HG02884 (cell line): ENCODE measurements around the gene ZNF846.
"Not testable (repeated sequence)": the region's sequence is repeated elsewhere in the genome, so short reads cannot be mapped to it uniquely, and the experiment has no call there.

Source experiments
- ATAC-seq: cut with Tn5 transposase; IDR thresholded peaks from one replicate; pipeline ENCODE4 v1.9.1; 2021; ENCODE audit warnings: mild to moderate bottlenecking, moderate library complexity; ENCODE audit not compliant: unreplicated experiment

ZNF846 gene

DNA sequence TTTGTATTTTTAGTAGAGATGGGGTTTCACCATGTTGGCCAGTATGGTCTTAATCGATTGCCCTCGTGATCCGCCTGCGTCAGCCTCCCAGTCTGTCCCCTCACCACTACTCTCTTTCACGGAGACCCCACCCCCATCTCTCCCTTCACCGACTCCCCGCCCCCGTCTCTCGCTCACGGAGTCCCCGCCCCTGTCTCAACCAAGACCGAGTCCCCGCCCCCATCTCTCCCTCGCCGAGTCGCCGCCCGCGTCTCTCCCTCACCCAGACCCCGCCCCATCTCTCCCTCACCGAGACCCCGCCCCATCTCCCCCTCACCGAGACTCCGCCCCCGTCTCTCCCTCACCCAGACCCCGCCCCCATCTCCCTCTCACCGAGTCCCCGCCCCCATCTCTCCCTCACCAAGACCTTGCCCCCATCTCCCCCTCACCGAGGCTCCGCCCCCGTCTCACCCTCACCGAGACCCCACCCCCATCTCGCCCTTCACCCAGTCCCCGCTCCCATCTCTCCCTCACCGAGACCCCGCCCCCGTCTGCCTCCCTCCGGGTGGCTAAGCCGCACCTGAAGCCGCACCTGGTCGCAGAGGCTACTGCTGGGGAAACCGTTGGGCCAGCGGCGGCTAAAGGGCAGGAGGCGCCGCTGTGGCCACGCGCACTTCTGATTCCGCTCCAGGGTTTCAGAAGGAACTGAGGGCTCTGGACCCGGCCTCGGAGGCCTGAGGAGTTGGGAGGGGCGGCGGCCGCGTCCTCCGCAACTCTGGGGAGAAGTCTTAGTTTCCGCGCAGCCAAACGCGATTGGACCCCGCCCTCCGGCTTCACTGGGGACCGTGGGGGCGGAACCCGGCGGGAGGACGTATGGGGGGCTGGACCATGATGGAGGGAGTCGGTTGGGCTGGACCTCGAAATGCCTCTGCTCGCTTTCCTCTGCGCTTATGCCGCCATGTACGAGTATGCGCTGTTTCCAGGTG lies 17.1 kb upstream of the ZNF846 start:
- ATAC-seq, result peak; percentile 56

DNA sequence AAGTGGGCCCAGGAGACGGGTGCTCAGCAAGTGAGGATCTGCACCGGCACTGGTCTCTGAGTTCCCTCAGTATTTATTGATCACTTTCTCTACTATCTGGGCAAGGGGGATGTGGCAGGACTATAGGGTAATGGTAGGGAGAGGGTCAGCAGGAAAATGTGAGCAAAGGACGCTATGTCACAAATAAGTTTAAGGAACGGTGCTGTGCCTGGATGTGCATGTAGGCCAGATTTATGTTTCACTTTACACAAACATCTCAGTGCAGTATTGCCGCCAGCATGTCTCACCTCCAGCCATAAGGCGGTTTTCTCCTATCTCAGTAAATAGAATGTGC lies 15.6 kb upstream of the ZNF846 start:
- not testable (repeated sequence) for ATAC-seq

DNA sequence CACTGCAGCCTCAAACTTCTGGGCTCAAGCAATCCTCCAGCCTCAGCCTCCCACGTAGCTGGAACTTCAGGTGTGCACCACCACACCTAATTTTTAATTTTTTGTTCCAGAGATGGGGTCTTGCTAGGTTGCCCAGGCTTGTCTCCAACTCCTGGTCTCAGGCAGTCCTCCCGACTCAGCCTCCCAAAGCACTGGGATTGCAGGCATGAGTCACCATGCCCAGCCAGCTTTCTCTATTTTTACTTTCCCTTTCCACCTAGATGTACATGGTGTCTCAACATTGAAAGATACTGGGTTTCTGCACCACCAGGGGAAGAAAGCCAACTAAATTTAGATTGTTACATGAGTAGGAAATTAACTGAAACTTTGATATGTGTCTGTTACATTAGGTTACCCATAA lies 13.8 kb upstream of the ZNF846 start:
- ATAC-seq, result no peak

DNA sequence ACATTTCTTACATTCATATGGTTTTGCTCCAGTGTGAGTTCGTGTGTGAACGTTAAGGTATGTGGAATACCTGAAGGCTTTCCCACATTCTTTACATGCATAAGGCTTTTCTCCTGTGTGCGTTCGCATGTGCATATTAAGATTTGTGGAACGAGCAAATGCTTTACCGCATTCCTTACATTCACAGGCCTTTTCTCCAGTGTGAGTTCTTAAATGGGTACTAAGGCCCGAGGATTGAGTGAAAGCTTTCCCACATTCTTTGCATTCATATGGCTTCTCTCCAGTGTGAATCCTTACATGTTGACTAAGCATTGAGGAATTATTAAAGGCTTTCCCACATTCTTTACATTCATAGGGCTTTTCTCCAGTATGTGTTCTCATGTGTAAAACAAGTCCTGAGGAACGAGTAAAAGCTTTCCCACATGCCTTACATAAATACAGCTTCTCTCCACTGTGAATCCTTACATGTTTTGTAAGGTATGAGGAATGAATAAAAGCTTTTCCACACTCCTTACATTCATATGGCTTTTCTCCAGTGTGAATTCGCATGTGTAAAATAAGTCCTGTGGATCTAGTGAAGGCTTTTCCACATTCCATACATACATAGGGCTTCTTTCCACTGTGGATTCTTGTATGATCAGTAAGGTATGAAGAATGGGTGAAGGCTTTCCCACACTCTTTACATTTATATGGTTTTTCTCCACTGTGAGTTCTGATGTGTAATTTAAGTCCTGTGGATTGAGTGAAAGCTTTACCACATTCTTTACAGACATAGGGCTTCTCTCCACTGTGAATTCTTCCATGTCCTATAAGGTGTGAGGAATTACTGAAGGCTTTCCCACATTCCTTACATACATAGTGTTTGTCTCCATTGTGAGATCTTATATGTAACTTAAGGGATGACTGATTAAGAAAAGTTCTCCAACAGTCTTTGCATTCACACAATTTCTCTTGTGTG lies 10.7 kb downstream of the ZNF846 start:
- no peak for ATAC-seq

DNA sequence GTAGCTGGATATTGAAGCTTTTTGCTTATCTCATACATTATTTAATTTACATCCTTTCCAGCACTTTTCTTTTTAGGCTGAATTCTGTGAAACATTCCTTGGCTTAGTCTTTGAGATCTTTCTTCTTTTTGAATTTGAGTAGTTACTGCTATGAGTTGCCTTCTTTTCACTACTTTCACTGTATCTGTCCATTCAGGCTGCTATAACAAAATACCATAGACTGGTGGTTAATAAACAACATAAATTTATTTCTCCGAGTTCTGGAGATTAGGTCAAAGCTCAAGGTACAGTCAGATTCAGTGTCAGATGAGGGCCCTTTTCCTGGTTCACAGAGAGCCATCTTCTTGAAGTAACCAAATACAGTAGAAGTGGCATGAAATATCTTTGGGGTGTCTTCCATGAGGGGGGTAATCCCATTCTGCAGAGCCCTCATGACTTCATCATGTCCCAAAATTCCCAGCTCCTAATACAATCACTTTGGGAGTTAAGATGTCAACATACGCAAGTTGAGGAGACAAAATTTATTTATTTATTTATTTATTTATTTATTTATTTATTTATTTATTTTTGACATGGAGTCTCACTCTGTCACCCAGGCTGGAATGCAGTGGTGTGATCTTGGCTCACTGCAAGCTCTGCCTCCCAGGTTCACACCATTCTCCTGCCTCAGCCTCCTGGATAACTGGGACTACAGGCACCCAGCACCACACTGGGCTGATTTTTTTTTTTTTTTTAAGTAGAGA lies 15.7 kb downstream of the ZNF846 start:
- no peak for ATAC-seq

DNA sequence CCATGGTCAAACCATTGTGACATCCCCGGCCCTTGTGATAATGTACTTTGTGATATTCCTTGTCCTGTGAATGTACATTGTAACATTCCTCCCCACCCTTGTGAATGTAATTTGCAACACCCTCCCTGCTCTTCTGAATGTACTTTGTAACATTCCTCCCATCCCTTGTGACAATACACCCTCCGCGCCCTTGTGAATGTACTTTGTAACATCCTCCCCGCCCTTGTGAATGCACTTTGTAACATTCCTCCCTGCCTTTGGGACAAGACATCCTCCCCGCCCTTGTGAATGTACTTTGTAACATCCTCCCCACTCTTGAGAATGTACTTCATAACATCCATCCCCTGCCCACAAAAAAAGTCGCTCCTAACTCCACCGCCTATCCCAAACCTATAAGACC lies 17.1 kb downstream of the ZNF846 start:
- no peak for ATAC-seq

DNA sequence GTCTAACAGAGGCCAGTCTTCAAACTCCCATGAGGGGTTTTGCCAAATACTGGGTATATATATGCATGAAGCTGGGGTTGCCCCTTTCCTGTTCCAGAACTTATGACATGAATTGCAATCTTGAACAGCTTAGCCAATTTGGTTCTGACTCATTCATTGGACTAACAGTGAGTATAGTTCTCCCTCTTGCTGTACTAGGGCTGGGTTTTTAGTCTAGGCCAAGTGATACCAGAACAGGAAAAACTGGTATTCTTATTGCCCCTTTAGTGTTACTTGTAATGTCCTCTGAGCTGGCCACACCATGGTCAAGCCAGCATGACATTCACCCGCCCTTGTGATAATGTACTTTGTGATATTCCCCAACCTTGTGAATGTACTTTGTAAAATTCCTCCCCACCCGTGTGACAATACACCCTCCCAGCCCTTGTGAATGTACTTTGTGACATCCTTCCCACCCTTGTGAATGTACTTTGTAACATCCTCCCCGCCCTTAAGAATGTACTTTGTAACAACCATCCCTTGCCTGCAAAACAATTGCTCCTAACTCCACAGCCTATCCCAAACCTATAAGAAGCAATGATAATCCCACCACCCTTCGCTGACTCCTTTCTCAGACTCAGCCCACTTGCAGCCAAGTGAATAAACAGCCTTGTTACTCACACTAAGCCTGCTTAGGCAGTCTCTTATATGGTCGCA lies 26.9 kb downstream of the ZNF846 start:
- no peak for ATAC-seq

DNA sequence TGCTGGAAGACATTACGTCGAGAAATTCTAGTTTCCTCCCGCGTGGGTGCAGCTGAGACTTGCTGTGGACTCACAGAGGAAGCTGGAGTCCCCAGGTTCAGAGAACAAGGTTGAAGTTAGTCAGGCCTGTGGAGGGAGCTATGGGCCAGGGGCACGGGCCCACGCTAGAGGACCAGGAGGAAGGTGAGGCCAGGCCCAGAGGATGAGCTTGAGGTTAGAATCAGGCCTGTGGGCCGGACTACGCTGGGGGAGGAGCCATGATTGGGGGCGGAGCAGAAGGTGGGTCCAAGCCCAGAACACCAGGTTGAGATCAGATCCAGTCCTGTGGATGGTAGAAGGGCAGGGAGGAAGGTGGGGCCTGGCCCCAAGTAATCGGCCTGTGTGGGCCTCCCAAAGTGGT lies 32.6 kb downstream of the ZNF846 start:
- no peak for ATAC-seq

DNA sequence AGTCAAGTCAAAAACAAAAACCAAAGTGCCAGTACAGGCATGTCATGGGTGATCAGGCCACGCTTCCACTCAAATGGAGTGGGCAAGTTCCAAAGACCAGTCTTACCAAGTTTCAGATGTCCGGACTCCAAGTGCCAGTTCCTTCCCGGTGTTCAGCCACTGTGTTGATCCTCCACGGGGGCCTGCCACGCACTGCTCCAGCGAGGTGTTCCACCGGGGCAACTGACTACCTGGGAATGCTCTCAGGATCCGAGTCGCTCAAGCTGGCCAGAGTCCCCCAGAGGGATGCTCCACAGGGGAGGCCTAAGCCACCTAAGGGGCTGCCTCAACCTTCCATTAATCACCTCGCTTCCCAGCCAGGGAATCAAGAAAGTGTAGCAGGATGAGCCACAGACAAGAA lies 38.5 kb downstream of the ZNF846 start:
- ATAC-seq, result not testable (repeated sequence)

DNA sequence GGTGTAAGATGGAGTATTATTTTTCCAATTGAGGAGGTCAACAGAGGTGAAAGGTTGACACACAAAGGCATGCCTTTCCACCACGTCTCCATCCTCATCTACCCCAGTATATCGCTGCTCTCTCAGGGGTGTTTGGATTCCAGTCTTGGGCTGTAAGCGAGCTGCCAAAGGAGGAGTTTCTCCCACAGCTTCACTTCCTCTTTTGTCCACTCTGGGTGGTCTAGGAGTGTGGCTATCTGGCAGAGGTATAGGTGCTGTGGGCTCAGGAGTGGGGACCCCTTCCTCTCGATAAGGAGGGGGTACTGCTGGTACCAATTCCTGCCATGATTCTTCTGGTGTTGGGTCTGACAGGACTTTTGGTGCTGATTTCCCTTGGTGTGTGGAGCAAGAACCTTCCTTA lies 39.4 kb downstream of the ZNF846 start:
- ATAC-seq, result no peak

DNA sequence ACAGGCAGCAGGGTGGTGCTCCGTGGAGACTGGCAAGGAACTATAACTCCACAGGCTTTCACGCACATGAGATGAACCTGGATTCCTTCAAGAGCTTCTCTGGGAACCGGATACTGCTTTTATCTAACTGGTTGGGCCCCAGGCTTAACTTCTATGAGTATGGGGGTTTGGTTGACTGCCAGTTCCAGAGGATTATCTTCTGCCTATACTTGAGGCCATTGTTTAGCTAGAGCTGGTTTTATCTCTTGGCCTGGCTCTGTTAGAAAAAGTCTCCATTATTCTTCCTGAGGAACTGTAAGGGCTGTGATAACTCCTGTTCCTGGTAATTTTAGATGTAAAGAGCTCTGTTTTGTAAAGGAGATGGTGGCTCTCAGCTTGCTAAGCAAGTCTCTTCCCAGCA lies 40.9 kb downstream of the ZNF846 start:
- ATAC-seq, result no peak

DNA sequence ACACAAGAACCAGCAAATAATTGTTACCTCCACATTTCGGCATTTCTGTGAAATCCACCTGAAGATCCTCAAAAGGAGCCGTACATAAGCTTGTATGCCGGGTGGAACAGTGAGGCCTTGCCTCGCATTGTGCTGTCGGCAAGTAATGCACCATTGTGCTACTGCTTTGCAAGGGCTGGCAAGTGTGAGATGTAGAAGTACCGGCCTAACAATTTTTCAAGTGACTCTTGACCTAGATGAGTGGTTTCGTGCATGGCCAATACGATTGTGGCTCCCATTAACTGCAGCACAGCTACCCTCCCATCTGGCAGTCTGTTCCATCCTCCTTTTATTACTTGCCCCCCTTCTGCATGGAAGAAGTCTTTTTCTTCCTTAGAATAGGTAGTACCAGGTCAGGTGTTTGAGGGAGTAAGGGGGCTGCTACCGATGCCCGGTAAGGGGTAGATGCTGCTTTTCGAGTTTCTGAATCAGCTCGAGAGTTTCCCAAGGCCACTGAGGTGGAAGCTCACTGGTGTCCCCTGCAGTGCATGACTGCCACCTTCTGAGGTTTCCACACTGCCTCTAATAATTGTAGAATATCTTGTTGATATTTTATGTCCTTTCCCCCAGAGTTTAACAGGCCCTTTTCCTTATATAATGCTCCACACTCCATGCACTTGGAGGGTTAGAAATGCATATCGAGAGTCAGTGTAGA lies 42.9 kb downstream of the ZNF846 start:
- not testable (repeated sequence) for ATAC-seq

DNA sequence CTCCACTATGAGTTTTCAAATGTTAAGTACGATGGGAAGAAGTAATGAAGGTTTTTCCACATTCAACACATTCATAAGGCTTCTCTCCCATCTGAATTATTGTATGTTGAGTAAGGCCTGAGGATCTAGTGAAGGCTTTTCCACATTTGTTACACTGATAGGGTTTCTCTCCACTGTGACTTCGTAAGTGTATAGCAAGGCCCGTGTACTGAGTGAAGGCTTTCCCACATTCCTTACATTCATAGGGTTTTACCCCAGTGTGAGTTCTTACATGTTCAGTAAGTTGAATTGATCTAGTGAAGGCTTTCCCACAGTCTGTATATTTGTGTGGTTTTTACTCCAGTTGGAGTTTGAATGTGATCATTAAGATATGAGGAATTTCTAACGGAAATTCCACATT lies 44.4 kb downstream of the ZNF846 start:
- ATAC-seq, result no peak

DNA sequence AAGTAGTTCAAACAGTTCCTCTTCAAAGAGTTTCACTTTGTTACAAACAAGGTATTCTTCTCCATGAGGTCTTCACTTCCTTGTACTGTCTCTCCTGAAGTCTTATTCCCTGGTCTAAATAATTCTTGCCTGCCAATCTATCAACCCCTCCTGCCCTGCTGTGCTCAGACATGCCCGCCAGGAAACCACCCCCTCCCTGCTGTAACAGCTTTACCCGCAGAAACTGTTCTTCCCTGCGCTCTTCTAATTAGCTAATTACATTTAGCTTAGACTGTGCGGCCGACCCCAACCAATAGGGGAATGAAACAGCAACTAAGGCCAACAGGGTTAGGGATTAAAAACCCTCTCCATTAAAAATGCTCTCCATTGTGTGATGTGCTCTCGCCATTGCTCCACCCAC lies 46.7 kb downstream of the ZNF846 start:
- ATAC-seq, result no peak

DNA sequence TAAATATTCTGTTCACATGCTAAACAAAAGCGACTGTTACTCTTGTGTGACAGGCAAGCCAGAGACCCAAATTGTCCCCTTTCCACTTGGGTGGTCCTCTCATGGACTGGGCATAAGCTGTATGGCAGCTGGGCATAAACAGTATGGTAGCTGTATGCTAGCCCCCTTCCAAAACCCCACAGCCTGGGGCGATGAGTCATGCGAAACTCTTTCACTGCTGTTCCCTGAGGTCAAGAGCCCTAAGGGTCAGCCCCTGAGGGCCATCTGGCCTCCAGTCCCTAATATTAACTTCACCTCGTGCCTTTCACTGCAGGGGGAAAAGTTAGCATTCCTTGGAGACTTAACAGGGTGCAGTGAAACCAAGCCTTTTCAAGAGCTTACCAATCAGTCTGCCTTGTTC lies 48.0 kb downstream of the ZNF846 start:
- ATAC-seq, result no peak

DNA sequence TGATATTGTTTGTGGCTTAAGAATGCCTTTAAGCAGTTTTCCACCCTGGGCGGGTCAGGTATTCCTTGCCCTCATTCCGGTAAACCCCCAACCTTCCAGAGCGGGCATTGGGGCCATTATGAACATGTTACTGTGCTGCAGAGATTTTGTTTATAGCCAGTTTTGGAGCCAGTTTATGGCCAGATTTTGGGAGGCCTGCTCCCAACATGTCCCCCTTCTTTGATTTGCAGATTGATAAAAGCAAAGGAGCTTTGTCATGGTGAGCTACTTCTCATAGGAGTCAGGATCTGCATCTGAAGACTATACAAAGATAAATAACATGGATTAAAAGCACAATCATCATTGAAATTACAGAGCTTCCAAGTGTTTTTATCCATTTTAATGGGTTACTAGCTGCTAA lies 56.7 kb downstream of the ZNF846 start:
- ATAC-seq, result no peak

DNA sequence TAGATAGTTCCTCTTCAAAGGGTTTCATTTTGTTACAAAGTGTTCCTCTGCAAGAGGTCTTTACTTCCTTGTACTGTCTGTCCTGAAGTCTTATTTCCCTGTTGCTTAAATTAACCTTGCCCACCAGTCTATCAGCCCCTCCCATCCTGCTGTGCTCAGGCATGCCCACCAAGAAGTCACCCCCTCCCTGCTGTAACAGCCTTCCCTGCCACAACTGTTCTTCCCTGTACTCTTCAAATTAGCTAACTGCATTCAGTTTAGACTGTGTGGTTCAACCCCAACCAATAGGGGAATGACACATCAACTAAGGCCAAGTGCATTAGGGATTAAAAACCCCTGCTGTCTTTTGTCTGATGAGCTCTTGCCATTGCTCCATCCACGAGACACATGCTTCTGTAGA lies 59.2 kb downstream of the ZNF846 start:
- no peak for ATAC-seq

DNA sequence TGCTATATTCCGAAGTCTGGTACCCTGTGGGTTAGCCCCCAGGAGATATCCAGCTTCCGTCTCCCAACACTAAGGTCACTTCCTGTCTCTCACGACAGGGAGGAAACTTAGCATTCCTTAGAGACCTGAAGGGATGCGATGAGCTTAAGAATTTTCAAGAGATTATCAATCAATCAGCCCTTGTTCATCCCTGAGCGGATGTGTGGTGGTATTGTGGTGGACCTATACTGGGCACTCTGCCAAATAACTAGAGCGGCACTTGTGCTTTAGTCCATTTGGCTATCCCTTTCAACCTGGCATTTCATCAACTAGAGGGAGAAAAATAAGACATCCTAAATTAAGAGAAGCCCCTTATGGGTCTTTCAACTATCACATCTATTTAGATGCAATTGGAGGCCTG lies 62.7 kb downstream of the ZNF846 start:
- ATAC-seq, result no peak

DNA sequence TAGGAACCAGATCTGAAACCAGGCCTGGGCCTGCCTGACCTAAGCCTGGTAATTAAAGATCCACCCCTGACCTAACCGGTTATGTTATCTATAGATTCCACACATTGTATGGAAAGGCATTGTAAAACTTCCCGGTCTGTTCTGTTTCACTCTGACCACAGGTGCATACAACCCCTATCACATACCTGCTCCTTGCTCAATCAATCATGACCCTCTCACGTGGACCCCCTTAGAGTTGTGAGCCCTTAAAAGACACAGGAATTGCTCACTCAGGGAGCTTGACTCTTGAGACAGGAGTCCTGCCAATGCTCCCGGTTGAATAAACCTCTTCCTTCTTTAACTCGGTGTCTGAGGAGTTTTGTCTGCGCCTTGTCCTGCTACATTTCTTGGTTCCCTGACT lies 66.4 kb downstream of the ZNF846 start:
- ATAC-seq, result no peak
